Choroid plexus epithelial cell (primary cell): Measurements from ENCODE around the gene CPT2.

Source experiments
- DNase-seq: peaks from one replicate; pipeline ENCODE4 v3.0.0-alpha.2; 2010; ENCODE audit warnings: low read depth
- H3K4me3 ChIP-seq: 2 replicates; pipeline ENCODE4 v1.5.1; 2011; ENCODE audit warnings: low read depth, mild to moderate bottlenecking, control low read depth, low read length, moderate library complexity
- TF ChIP-seq, protein P1 (sequence below): conservative IDR thresholded peaks from 2 replicates; pipeline ENCODE4 v1.5.1; 2011; ENCODE audit warnings: low read depth, mild to moderate bottlenecking, control low read depth, inconsistent platforms, low read length, moderate library complexity

CPT2 gene

DNA sequence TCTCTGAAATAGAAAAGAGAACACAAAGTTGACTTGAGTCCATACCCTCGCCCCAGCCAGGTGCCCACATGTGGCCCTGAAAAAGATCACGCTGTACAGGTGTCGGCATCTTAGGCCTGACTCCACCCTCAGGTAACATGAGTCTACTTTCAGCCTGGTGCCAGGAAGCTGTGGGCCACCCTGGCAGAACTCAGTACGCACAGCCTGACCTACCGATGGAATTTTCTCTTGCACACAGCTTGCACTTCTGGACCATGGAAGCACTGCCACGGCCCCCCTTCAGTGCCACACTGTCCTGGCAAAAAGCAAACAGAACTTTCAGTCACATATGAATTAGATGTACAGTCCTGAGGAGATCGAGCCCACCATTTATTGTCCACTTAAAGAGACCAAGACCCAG is 21.6 kb downstream of the CPT2 start:
- no peak overlapping the region for H3K4me3 ChIP-seq
- DNase-seq: no peak
- TF ChIP-seq, protein P1, sequence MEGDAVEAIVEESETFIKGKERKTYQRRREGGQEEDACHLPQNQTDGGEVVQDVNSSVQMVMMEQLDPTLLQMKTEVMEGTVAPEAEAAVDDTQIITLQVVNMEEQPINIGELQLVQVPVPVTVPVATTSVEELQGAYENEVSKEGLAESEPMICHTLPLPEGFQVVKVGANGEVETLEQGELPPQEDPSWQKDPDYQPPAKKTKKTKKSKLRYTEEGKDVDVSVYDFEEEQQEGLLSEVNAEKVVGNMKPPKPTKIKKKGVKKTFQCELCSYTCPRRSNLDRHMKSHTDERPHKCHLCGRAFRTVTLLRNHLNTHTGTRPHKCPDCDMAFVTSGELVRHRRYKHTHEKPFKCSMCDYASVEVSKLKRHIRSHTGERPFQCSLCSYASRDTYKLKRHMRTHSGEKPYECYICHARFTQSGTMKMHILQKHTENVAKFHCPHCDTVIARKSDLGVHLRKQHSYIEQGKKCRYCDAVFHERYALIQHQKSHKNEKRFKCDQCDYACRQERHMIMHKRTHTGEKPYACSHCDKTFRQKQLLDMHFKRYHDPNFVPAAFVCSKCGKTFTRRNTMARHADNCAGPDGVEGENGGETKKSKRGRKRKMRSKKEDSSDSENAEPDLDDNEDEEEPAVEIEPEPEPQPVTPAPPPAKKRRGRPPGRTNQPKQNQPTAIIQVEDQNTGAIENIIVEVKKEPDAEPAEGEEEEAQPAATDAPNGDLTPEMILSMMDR: no peak

DNA sequence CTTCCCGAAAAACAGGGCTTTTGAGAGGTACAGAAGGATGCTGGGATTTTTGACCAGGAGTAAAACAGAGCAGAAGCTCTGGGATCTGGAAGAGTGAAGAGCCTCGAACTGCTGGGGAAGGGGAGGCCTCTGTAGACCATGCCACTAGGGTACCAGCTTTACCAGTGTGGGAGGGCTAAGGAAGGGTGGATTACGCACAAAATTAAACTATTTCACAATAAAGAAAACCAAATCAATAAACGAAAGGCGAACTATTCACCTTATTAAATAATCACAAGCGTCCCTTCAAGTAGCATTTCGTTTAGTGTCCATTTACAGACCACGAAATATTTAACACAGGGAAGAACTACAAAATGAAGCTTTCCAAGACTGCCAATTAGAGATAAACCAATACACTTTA is 23.1 kb downstream of the CPT2 start:
- DNase-seq: no peak
- TF ChIP-seq, protein P1: no peak
- H3K4me3 ChIP-seq: peak overlapping the region; percentile 81

DNA sequence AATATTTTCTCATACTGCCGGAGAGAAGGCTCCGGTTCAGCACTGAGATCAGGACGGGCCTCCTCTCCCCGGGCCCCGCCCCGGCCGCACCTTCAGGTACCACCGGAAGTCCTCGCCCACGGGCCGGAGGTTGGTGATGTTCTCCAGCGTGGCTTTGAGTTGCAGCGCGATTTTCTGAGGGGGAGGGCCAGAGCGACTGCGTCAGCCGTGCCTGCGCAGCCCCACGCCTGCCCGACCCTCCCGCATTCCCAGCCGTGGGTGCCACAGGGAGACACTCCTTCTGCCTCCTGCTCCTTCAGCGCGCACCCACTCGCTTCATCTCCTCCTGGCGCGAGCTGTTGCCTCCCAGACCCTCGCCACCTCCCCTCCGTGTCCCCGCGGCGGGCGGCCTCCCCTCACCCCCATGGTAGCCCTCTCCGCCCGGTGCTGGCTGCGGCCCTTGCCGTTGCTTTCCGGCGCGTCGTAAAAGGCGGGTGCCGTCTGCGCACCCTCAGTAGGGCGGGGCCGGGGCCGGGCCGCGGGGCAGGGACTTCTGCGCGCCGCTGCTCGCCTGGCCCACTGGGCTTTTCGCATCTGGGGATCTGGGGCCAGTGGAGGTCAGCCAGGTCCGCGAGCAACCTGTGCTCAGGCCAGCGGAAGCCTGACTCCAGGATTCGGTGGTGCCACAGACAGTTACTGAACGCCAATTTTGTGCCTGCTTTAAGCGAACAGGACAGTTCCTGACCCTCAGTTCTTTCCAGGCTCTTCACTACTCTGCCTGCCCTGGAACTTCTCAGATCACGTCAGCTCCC is 23.7 kb downstream of the CPT2 start, which contains the start of gene CZIB:
CZIB (minus strand) TSS at position 464 of the 791 bp plus-strand sequence; CDS start at position 405, 59 bp downstream.
- TF ChIP-seq, protein P1: no peak
- DNase-seq: peak; percentile 91
- peak within 1 kb of the TSS; percentile 81 for H3K4me3 ChIP-seq

DNA sequence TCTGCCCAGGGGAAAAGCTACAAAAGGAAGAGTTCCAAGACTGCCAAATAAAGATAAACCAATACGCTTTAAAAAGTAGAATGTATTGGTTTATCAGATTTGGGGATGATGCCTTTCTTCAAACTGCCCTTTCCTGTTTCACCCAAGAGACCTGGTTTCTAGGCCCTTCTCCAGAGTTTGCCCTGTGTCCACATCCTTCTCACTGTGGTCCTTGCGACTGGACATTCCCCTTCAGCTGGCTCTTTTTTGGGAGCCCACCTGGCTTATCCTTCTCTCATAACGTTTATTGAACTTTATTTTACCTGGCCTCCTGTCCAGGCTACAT is 24.3 kb downstream of the CPT2 start:
- TF ChIP-seq, protein P1: no peak
- peak overlapping the region; percentile 81 for H3K4me3 ChIP-seq
- no peak for DNase-seq

DNA sequence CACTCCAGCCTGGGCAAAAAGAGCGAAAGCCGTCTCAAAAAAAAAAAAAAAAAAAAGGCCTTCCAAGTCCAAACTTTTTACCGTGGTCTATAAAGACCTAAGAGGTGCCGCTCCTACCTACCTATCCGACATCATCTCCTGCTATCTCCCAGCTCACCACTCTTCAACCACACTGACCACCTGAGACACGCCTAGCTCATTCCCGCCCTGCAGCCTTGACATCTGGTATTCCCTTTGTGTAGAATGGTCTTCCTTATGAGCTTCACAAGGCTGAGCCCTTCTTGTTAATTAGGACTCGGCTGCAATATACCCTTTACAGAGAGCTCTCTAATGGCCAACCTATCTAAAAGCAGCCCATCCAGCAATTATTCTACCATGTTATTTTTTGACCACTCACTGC is 41.0 kb downstream of the CPT2 start:
- peak overlapping the region; percentile 95 for H3K4me3 ChIP-seq
- DNase-seq: no peak
- TF ChIP-seq, protein P1: no peak

DNA sequence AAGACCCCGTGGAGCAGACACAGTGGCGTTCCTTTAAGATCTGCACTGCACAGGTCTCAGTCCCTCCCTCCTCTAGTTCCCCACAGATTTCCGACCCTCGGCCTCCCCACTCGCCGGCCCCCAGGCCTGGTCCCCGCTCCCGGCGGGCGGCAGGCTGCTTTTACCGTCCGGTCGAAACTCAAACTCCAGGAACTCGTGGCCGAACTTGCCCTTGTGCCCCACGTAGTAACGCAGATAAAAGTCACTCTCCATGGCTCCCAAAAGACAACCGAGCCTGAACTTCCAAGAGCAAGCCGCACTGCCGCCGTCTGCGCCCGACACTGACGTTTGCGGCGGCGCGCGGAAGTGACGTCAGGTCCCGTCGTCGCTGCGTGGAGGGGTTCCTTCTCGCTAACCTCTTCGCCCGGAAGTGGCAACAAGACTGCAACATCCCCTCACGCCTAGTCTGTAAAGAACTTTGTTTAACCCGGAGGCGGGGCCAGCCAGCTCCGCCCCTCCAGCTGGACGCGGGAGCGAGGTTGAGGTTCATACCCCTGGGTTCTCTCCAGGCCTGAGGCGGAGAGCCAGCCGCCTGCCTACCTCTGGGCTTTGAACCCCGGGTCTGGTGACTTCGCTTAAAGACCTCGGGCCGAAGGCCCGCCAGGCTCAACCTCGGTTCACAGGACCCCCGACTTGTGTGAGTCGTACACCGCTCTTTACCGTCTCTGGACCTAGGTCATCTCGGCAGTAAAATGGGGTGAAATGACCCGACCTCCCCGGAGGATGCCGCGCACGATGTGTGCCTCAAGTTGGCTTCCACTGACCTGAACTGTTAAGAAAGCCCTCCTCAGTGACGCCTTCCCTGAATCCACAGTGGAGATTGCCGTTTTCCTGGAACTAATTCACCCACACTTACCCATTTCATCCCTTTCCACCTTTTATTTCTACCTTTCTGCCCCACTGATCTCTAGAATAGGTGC is 41.9 kb downstream of the CPT2 start, which contains the start of gene MAGOH:
MAGOH (minus strand) TSS at position 322 of the 959 bp plus-strand sequence; CDS start at position 252, 70 bp downstream.
- H3K4me3 ChIP-seq: peak within 1 kb of the TSS; percentile 95

More for the DNA sequence above, 41.9 kb downstream of the CPT2 start, which contains the start of gene MAGOH:
- peak; percentile 97 for DNase-seq
- TF ChIP-seq, protein P1: no peak
